Stimulated activated CD4-positive, alpha-beta T cell treated with anti-CD3 and anti-CD28 coated beads, Interleukin-15, amount 100 ng/mL, for 48 hours (primary cell): Measurements from ENCODE around the gene ESAM.

ENCODE experiments used
- DNase-seq, 2 donors: peaks; one replicate each; pipeline ENCODE4 v3.0.0-alpha.2; 2020; ENCODE audit warnings: low read depth in 2 of 2

Gene ESAM

GRCh38 chr11:124753205-124753604 lies 8.9 kb downstream of the ESAM start:
- DNase-seq = no peak

- DNase-seq = no peak
Measured at GRCh38 chr11:124752471-124753102, 9.5 kb downstream of the ESAM start.

GRCh38 chr11:124751741-124752470 lies 10.2 kb downstream of the ESAM start, which contains the start of gene VSIG2:
TSS of gene VSIG2 (minus strand) at chr11:124752255. CDS start at chr11:124752137, 118 bp downstream.
- DNase-seq = no peak

- DNase-seq = no peak
Measured at GRCh38 chr11:124751391-124751740, 10.7 kb downstream of the ESAM start.

GRCh38 chr11:124749912-124750311 lies 12.2 kb downstream of the ESAM start:
- no peak for DNase-seq

GRCh38 chr11:124748481-124749343 lies 13.4 kb downstream of the ESAM start:
- DNase-seq = no peak

DNA sequence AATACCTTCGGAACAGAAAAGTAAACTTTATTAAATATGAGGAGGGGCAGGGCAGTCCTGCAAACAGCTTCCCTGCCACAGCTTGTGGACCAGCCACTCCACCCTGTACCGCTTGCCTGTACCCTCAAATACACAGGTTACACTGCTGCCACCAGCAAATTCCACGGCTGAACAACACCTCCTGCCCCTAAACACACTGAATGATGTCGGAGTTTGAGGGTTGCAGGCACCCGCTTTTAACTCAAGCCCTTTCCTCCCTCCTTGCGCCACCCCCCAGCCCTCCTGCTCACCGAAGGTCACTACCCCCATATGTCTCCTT lies 14.0 kb downstream of the ESAM start:
- no peak for DNase-seq

GRCh38 chr11:124747406-124748099 lies 14.5 kb downstream of the ESAM start:
- DNase-seq = no peak

DNA sequence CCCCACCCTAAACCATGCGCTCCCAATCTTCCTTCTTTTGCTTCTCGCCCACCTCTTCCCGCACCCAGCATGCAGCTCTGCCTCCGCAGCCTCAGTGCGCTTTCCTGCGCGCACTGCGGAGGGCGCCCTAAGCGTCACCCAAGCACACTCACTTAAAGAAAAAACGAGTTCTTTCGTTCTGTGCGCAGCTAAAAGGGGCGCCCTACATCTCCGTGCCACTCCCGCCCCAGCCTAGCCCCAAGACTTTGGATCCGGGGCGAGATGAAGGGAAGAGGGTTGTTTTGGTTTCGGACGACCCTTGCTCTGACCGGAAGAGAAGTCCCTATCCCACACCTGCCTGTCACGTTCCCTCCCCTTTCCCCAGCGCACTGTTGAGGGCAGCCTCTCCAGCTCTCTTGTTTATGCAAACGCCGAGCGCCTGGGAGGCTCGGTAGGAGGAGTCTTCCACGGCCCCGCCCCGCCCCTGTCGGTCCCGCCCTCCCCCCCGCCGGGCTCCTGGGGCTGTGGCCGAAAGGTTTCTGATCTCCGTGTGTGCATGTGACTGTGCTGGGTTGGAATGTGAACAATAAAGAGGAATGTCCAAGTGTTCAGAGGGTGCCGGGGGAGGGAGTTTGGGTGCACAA lies 15.4 kb downstream of the ESAM start:
- peak; percentile 52 to 64 for DNase-seq

DNA sequence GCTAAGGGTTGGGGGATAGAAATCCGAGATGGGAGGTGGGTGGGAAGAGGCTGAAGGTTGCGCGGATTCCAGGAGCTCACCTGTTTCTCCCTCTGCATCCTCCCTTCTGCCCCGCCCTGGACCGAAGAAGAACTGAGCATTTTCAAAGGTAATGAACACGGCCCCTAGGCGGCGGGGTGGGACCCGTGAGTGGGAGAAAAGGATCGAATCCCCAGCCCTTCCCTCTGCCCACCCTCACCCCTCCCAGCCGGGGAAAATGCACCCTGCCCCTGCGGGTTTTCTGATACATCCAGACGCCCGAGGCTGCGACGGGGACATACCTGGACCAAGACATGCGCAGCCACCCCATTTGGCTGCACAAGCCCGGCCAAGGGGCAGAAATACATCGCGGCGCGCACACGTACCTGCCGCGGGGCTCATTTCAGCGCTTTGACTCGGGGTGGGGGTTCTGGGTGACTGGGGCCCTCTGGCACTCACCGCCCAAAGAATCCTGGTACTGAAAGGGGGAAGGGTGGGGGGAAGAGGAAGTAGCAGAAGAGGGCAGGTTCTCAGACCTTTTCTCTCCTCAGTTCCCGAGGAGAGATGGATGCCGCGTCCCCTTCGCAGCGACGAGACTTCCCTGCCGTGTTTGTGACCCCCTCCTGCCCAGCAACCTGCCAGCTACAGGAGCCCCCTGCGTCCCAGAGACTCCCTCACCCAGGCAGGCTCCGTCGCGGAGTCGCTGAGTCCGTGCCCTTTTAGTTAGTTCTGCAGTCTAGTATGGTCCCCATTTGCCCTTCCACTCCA lies 16.1 kb downstream of the ESAM start:
- DNase-seq = no peak

DNA sequence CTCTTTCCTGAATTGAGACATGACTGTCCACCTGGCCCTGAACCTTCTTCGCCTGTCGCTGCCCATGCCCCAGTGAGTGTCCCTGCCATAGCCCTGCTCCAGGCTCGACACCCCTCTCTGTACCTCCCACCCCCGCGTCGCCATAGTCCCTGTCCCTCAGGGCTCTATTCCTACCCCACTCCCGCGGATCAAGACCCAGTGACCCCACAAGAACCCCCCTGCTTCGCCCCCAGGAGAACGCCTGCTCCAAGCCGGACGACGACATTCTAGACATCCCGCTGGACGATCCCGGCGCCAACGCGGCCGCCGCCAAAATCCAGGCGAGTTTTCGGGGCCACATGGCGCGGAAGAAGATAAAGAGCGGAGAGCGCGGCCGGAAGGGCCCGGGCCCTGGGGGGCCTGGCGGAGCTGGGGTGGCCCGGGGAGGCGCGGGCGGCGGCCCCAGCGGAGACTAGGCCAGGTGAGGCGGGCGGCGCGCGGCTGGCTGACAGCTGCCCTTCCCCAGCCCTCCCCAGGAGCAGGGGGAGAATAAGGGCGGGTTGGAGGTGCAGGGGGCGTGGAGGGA lies 16.7 kb downstream of the ESAM start:
- no peak for DNase-seq

DNA sequence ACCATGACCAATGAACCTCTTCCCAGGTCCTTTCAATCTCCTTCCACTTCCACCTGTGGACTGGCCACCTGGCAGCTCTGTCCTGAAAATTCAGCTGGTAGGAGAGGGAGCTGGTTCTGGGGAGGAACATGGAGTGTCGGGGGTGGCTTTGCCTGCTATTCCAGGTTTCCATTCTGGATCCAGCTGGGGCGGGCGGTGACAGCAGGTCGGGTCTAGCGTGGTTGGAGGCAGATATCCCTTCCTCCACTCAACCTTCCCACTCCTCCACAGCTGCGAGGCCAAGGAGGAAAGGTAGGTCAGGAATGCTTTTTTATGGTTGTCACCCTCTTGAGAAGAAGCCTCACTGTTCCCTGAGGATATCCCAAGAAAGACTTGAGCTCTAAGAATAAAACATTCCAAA lies 19.0 kb downstream of the ESAM start:
- DNase-seq = no peak

DNA sequence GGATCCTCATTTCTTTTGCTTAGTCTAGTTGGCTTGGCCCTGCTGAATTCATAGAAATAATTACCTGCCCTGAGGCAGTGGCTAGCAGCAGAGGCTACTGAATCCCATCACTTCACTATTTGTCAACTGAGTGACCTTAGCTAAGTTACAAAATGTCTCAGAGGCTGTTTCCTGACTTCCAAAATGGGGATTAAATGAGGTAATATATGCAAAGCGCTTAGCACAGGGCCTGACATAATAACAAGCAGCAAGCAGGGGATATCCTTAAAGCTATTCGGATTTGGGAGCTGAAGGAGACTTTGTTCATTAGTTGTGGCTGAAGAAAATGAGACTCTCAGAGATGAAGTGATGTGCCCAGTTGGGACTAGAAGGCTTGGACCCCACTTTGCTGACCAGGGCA lies 19.5 kb downstream of the ESAM start:
- DNase-seq = no peak

GRCh38 chr11:124740277-124740882 lies 21.7 kb downstream of the ESAM start:
- DNase-seq = peak; percentile 45 to 64

DNA sequence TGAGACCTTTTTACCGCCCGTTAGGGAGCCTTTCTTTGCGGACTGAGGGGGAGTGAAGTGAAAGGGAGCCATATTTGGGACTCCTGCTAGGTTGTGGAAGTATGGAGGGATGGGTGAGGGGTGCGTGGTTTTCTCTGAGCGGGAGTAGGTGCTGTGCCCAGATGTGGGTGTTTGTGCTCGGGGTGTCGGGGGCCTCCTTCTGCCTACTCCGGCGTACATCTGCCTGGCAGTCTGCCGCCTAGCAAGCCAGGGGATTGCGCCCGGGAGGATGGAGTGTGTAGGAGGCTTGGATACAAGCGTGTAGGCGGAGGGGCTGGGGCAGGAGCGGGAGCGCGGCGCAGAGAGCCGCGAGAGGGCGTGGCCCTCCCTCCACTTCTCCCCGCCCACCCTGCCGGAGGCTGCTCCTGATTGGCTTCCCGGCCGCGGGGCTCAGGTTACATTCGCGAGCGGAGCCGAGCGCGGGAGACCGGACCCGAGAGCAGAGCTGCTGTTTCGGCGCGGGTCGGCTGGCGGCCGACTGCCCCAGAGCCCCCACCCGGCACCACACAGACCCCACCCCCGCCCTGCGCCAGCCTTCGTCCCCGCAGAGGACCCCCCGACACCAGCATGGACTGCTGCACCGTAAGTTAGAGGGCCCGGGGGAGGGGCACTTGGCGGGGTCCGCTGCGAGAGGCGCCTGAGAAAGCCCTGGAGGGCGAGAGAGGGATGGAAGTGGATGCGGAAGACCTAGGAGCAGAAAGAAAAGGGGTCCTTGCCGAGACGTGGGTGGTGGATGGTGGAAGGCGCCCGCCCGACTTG lies 22.4 kb downstream of the ESAM start, which contains the start of gene NRGN:
TSS of gene NRGN (plus strand) at position 464 of the 798 bp plus-strand sequence. CDS start at position 607, 143 bp downstream.
- peak; percentile 77 to 83 for DNase-seq

GRCh38 chr11:124738713-124739478 lies 23.2 kb downstream of the ESAM start:
- DNase-seq = no peak

- DNase-seq = no peak
Measured at GRCh38 chr11:124737638-124738305, 24.3 kb downstream of the ESAM start.

- DNase-seq = no peak
Measured at GRCh38 chr11:124736736-124737135, 25.4 kb downstream of the ESAM start.
